NCI-H2029 (cell line): ENCODE measurements around the gene PPP1R14C.
"Not testable (repeated sequence)": the region's sequence is repeated elsewhere in the genome, so short reads cannot be mapped to it uniquely, and the experiment has no call there.

Experiments
- DNase-seq: peaks from one replicate; lab custom pipeline; 2025; lab: John Stamatoyannopoulos, UW

Gene PPP1R14C

DNA sequence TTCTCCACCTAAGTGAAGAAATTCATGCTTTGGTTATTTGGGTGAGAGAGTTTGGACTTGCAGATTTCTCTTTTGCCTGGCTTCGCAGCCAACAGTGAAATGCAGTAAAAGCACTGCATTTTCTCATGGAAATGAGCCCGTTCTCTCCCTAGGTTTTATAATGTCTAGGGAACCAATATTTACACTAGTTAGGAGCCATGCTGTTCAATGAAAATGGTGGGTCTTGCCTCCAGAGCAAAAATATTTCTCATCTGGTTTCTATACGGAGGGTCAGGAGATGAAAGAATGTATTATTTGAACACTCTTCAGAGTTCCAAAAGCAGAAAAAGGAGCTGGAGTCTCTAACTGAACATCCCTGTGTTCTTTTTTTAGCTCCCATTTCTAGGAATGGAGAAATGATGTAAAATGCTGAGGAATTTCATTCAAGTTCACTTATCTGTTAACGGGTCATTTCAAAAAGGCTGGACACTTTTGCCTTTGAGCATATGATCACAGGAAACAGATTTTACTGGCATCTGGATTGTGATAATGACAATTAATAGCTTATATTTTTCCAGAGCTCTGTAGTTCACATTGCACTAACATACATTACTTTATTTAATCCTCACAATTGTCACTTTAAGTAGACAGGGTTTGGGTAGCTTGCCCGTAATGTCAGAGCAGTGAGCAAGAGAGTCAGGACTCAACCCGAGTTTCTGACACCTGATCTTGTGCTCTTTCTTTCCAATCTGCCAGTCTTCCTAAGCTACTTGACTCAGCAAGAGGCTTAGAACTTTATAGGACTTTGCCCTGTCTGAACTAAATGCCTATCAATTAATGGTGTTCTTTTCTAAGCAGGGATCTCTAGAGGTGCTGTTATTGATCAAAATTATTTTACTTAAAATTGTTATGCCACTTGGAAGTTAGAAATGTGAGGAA lies 78.0 kb downstream of the PPP1R14C start:
- DNase-seq = no peak

DNA sequence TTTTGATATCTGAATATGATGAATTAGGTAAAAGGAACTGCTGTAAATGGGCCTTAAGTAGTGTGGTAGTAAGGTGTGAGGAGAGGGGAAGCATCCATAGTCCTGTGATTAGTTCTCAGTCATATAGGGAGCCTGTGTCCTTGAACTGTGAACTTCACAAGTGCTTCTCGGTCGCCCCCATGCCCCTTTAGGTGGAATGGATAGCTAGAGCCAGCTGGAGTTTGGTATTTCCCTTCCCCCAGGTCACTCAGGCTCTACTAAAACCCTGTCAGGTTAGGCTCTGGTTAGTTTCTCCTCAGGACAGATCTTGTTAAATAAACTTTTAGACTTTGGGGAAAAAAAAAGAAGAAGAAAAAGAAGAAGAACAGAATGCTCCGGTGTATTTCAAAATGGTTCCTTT lies 82.0 kb downstream of the PPP1R14C start:
- no peak for DNase-seq

- no peak for DNase-seq
Observed at GRCh38 chr6:150227281-150227680, 84.4 kb downstream of the PPP1R14C start.

DNA sequence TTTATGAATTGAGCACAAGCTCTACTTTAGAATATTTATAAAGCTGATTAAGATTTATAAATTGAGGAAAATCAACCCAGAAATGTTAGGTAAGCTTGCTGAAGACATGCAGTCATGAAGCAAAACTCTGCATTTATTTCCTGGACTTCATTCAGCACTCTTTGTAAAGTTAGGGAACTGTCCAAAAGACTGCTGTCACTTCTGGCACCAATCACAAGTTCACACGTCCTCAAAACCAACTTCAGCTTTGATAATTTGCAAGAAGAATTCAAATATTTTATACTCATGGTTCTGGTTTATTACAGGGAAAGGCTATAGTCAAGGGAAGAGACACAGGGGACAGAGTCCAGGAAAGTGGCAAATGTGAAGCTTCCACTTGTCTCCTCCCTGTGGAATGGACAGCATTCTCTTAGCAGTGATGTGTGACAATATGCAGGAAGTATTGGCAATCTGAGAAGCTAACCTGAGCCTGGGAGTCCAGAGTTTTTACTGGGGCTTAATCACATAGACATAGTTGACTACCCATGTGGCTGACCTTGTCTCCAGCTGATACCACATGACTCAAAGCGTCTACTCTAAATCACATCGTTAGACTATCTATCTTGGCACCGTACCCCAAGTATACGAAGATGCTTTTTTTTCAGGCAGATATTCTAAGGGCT lies 85.4 kb downstream of the PPP1R14C start:
- no peak for DNase-seq

DNA sequence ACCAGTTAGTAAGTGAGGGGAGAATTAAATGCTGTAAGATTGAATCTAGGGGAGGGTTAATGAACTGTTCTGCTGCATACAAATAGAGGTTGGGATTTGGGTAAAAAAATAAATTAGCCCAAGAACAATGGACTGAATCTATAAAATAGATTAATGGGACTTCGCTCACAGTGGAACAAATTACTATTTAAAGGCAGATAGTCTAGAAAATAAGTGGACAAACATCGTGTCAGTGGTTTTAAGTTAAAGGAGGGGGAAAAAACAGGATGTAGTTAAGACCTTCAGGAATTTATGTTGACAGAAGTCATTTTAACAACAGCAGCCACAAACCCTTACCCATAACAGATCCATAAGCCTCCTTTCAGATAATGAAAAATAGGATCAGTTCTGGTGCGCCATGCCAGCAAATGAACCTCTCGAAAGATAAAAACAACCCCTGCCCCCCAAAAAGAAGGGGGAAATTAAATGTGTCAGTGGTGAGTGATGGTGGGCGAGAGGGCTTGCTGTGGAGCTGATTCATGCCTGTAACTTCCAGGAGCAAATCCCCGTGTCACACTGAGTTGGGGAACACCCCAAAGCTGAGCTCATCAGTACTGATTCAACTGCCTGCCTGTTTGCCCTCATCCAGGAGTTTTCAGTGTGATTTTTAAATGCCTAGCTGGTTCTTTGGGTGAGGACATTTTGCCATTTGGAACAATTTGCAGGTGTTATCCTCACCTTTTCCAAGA lies 86.8 kb downstream of the PPP1R14C start:
- DNase-seq = no peak

DNA sequence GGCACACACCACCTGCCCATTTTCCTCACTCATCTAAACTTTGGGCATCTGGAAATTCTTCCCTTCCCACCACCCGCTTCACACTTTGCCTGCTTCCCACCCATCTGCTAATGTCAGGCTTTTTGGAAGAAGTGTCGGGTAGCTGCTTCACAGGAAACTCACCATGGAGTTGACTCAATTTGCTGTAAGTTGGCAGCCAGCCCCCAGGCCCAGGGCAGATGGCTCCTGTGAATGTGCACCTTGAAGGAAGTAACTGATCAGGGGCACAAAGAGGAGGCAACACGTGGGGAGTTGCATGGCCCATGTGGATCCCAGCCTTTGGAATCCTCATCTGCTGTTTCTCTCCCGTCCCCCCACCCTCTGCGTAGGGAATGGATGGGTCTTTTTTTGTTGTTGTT lies 87.3 kb downstream of the PPP1R14C start:
- no peak for DNase-seq

DNA sequence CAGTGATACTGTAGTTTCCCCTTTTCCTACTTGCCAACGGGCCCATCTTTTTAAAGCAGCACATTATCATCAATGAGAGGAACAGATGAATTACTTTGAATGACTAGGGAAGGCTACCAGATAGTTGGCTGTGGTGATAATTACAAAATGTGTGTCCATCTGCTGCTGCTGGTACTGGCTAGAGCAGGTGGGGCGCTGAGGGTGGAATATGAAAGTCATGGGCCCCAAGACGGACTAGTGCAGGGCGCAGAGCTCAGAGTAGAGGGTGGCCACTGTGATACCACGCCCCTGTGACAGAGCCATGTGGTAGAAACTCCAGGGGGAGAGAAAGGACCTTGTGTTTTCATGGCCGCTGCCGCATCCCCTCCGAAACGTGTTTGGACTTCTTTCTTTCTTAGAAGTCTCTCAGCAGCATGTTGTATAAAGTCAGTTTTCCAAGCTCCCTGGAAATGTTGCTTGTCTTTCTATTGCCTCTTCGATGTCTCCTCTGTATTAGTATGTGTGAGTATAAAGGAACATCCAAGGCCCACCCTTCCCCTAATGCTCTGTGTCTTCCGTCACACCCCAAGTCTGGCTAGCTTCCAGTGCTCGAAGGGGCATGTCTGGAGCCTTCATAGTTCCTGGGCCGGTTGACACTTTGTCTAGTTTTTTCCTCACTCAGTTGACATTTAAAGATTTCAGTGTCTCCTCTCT lies 88.1 kb downstream of the PPP1R14C start:
- DNase-seq = no peak

- DNase-seq = no peak
Observed at GRCh38 chr6:150231525-150231850, 88.6 kb downstream of the PPP1R14C start.

GRCh38 chr6:150233843-150234269 lies 91.0 kb downstream of the PPP1R14C start:
- no peak for DNase-seq

GRCh38 chr6:150235218-150235617 lies 92.4 kb downstream of the PPP1R14C start:
- no peak for DNase-seq

DNA sequence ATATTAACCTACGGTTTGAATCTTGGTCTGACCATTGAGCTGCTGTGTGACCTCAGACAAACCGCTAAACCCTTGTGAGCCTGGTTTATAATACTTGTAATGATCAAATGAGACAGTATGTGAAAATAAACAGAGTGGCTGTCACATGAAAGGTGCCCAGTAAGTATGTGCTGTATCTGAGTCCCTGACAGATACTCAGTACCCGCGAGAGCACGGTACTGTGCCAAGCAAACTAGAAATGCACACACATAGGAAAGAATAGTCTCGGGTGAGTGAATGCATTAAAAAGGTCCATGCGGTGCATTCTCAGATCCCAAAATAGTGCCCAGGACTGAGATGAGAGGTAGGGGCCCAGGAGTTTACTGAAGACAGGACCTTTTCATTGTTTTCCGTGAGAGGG lies 93.3 kb downstream of the PPP1R14C start:
- DNase-seq = no peak

DNA sequence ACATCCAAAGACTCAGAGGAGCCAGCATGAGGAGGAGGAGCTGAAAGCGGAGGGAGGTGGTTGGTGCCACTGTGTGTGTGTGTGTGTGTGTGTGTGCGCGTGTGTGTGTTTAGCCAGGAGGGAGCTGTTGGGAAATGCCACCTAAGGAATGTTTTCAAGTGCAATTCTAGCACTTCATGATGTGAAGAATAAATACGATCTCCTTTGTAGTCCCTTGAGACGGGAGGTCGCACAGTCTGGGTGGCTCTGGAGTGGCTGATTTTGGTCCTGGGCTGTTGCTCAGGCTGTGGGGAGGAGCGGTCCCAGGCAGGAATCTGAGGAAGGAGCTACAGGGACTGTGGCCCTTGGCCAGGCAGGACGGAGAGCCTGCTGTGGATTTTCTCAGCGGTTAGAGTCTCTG lies 93.7 kb downstream of the PPP1R14C start:
- no peak for DNase-seq

DNA sequence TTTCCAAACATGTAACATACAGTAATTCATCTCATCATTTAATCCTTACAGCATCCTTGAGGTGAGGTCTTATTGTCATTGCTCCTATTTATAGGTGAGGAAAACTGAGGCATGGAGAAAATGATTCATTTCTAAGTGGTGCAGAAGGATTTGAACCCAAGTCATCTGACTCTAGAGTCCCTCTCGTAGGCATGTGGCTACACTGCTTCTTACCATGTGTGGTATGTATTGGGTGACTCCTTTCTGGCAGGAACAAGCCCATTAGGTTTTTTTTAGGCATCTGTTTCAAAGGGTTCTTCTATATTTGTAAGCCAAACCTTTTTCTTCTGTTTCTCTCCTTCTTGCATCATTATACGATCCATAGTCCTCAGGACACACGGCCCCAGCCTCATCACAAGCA lies 94.8 kb downstream of the PPP1R14C start:
- DNase-seq = no peak

GRCh38 chr6:150238336-150238741 lies 95.5 kb downstream of the PPP1R14C start:
- DNase-seq = no peak

- DNase-seq = no peak
Observed at GRCh38 chr6:150238846-150239407, 96.1 kb downstream of the PPP1R14C start.

- not testable (repeated sequence) for DNase-seq
Observed at GRCh38 chr6:150241756-150242155, 98.9 kb downstream of the PPP1R14C start.

DNA sequence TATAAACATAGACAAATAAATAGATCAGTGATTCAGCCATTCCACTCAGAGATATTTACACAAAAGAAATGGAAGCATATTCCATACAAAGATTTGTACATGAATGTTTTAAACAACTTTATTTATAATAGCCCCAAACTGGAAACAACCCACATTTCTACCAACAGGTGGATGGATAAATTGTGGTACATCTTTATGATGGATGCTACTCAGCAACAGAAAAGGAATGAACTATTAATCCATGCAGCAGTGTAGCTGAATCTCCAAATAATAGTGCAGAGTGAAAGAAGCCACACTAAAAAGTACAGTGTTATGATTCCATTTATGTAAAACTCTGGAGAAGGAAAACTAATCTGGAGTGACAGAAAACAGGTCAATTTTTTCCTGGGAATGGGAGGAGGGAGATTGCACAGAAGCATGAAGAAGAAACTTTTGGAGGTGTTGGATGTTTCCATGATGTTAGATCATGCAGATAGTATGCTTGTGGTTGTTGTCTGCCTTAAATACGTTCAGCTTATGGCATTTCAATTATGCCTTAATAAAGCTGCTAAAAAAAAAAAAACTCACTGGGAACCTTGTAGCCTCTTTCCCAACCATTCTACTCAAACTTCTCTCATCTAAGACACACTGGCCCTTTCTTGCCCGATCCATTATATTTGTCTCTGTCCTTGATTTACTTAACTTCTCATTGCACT lies 100.9 kb downstream of the PPP1R14C start:
- DNase-seq = no peak

DNA sequence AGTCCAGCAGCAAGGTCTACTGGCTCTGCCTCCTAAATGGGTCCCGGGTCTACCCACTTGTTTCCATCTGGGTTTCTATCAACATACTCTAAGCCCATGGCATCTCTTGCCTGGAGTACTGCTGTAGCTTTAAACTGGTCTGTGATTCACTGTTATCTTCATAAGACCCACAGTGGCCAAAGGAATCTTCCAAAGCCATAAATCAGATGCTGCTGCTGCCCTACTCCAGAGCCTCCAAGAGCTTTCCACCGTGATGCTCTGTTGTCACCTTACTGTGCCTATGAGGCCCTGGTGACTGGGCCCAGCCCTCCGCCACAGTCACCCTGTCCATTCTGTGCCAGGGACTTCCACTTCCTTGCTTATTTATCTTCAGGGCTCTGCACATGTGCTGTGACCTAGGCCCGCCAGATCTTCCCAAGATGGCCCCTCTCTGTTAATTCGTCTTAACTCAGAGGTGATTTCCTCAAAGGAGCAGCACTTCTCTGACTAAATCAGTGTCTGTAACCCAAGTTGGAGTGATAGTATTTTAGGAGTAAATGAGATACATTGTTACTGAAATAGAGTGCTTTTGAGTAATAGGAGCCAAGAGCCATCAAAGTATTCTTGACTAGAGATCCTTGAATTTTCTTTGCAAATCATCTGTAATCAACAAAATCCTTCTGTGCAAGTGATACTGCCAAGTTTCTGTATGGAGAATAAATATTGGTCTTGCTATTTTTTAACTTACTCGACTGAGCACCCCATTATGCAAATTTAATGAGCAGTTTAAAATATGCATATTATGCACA lies 102.5 kb downstream of the PPP1R14C start:
- DNase-seq = no peak

GRCh38 chr6:150247803-150248202 lies 105.0 kb downstream of the PPP1R14C start:
- no peak for DNase-seq

GRCh38 chr6:150248300-150248699 lies 105.5 kb downstream of the PPP1R14C start:
- DNase-seq = no peak
